ENCODE data around the gene C20orf141. TPM values are rescaled to one million over a fixed set of nuclear protein-coding genes. Genes with fewer than 3 reads are reported as not detected.

The C20orf141 gene
- total RNA-seq, 1 donor from 2014 or later: 0.84 TPM

DNA sequence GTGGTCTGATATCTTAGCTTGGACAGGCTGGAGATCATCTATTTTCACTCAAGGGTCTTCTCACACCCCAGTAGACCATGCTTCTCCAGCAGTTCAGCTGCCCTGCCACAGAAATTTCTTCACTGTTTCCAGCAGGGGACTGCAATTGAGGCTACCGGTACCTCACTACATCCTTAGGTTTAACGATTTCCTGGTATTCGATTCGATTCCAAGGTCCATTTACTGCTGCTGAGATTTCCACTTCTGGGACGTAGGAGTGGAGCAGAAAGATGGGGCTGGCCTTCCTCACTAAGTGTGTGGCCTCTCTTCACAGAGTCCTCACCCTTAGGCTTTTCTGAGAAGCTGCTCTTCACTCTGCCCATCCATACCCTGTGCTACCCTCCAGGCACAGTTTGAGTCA, 31.9 kb downstream of the C20orf141 start:
- DNase-seq (ENCODE audit: low spot score): no peak

- DNase-seq (ENCODE audit: low spot score): no peak
Observed at GRCh38 chr20:2847802-2848201, 33.0 kb downstream of the C20orf141 start.

DNA sequence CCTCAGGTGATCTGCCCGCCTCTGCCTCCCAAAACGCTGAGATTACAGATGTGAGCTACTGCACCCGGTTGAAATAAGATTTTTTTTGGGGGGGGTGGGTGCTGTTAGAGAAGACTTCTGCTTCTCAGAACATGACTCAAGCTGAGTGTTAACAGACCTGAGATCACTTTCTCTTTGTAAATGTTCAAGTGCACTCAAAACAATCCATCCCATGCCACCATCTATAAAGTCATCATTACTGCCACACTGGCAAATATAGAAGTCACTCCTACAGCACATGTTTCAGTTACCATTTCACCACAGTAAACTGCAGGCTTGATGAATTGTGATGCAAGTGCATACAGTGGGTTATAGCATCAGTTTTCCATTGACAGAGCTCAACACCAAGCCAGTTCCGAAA, 34.7 kb downstream of the C20orf141 start:
- DNase-seq (ENCODE audit: low spot score): no peak

GRCh38 chr20:2851086-2851485, 36.3 kb downstream of the C20orf141 start:
- no peak for DNase-seq (ENCODE audit: low spot score)

DNA sequence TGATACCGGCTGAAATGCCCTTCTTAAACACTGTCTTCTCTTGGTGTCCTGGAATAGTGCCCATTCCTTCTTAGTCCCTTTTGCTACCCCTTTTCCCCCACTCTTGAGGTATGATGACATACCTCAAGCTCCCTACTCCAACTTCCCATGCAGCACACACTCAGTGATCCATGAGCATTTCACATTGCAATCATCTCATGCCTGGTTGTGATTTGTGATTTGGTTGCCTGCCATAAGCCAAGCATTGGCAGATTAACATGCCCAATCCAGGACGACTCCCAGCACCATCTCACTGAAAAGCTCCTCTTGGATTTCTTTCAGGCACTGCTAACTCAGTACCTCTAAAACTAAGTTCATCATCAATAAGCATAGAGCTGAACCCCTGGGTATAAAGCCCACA, 43.8 kb downstream of the C20orf141 start:
- no peak for DNase-seq (ENCODE audit: low spot score)

DNA sequence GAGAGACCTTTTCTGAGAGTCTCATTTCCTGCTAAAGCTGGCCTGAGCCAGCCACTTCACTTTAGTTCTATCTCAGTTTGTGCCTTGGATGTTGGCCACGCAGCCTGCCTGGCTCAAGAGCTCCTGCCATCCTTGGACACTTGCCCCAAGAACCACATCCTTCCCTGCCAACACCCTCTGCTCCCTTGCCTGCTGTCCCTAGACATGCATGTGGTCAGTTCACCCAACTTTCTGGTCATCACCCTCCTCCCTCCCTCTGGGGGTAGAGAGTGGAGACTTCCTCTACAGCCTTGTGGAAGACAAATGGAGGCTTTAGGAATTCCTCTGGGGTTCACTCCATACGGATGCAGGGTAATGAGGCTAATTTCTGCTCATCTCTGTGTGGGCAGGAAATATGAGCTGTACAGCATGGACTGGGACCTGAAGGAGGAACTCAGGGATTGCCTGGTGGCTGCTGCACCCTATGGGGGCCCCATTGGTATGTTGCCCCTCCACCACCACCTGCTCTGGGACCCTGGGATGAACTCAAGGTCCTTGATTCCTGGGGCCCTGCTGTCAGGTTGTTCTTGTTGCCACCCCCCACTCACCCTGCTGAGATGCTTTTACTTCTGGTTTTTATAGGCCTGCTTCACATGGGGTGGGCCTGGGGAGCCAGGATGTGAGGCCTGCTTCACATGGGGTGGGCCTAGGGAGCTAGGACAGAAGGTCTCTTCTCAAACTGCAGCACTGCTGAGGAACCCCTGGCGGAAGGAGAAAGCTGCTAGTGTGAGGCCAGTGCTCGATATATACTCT, 44.7 kb downstream of the C20orf141 start:
- DNase-seq (ENCODE audit: low spot score): no peak

- DNase-seq (ENCODE audit: low spot score): no peak
Observed at GRCh38 chr20:2864626-2865025, 49.8 kb downstream of the C20orf141 start.

DNA sequence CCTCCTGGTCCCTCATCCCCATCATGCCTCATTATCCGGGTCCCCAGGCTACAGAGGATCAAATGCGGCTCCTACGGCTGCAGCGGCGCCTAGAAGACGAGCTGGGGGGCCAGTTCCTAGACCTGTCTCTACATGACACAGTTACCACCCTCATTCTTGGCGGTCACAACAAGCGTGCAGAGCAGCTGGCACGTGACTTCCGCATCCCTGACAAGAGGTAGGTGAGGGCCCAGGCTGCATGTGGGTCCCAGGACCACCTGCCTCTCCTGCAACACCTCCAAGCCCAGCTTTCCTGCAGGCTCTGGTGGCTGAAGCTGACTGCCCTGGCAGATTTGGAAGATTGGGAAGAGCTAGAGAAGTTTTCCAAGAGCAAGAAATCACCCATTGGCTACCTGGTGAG, 50.3 kb downstream of the C20orf141 start:
- DNase-seq (ENCODE audit: low spot score): no peak

Other genes with a start within 250 kb of the C20orf141 start
- 165 TPM for gene NOP56, start 162.4 kb upstream of the C20orf141 start, total RNA-seq
- 66.7 TPM for gene IDH3B, start 150.8 kb upstream of the C20orf141 start, total RNA-seq
- 6.0 TPM for gene EBF4, start 122.2 kb upstream of the C20orf141 start, total RNA-seq
- 57.7 TPM for gene CPXM1, start 14.4 kb upstream of the C20orf141 start, total RNA-seq
- 0.10 TPM for gene TMEM239, start 1.4 kb downstream of the C20orf141 start, total RNA-seq
- gene PCED1A, start 25.7 kb downstream of the C20orf141 start, total RNA-seq: 28.5 TPM
- 42.0 TPM for gene VPS16, start 25.8 kb downstream of the C20orf141 start, total RNA-seq
- gene PTPRA, start 58.5 kb downstream of the C20orf141 start, total RNA-seq: 65.2 TPM
- gene GNRH2, start 228.6 kb downstream of the C20orf141 start, total RNA-seq: not detected
- gene MRPS26, start 231.1 kb downstream of the C20orf141 start, total RNA-seq: 36.5 TPM